GM18511 (cell line): ENCODE results near the gene GFRA1.
A peak's percentile ranks its signal among the peaks of the same experiment; 100 is the strongest.

Experiments used
- ATAC-seq: cut with Tn5 transposase; IDR thresholded peaks from one replicate; pipeline ENCODE4 v1.9.1; 2021; ENCODE audit warnings: mild to moderate bottlenecking, moderate library complexity; ENCODE audit not compliant: unreplicated experiment

The GFRA1 gene

GRCh38 chr10:116271593-116272439 lies 1.2 kb downstream of the GFRA1 start:
- peak; percentile 31 for ATAC-seq

- ATAC-seq: no peak
Measured at GRCh38 chr10:116270771-116271592, 2.0 kb downstream of the GFRA1 start.

- no peak for ATAC-seq
Measured at GRCh38 chr10:116270126-116270770, 2.8 kb downstream of the GFRA1 start.

- ATAC-seq: no peak
Measured at GRCh38 chr10:116269619-116270018, 3.4 kb downstream of the GFRA1 start.

GRCh38 chr10:116268976-116269375 lies 4.0 kb downstream of the GFRA1 start:
- no peak for ATAC-seq

- no peak for ATAC-seq
Measured at GRCh38 chr10:116265686-116266085, 7.3 kb downstream of the GFRA1 start.

GRCh38 chr10:116263870-116264655 lies 8.9 kb downstream of the GFRA1 start:
- no peak for ATAC-seq

- ATAC-seq: no peak
Measured at GRCh38 chr10:116262678-116263077, 10.3 kb downstream of the GFRA1 start.

- no peak for ATAC-seq
Measured at GRCh38 chr10:116260599-116260998, 12.4 kb downstream of the GFRA1 start.

GRCh38 chr10:116259638-116260037 lies 13.4 kb downstream of the GFRA1 start:
- ATAC-seq: no peak

- ATAC-seq: no peak
Measured at GRCh38 chr10:116257785-116258184, 15.2 kb downstream of the GFRA1 start.

GRCh38 chr10:116256752-116257259 lies 16.2 kb downstream of the GFRA1 start:
- no peak for ATAC-seq

GRCh38 chr10:116255886-116256751 lies 16.9 kb downstream of the GFRA1 start:
- no peak for ATAC-seq

- ATAC-seq: no peak
Measured at GRCh38 chr10:116254422-116255155, 18.4 kb downstream of the GFRA1 start.

GRCh38 chr10:116253716-116254115 lies 19.3 kb downstream of the GFRA1 start:
- ATAC-seq: no peak

- ATAC-seq: no peak
Measured at GRCh38 chr10:116251602-116252395, 21.2 kb downstream of the GFRA1 start.

GRCh38 chr10:116247691-116248090 lies 25.3 kb downstream of the GFRA1 start:
- ATAC-seq: no peak

GRCh38 chr10:116246263-116246662 lies 26.7 kb downstream of the GFRA1 start:
- no peak for ATAC-seq
